ENCODE data around the gene CCL4. TPM values are rescaled to one million over a fixed set of nuclear protein-coding genes. Genes with fewer than 3 reads are reported as not detected.

Gene CCL4
- total RNA-seq, 1 experiment from 2014 or later, result not detected

GRCh38 chr17:36144014-36144413 lies 40.4 kb downstream of the CCL4 start:
- DNase-seq (ENCODE audit: low spot score), result no peak

GRCh38 chr17:36144981-36145729 lies 41.5 kb downstream of the CCL4 start:
- DNase-seq (ENCODE audit: low spot score), result no peak

- DNase-seq (ENCODE audit: low spot score), result no peak
Measured at GRCh38 chr17:36147601-36148000, 44.0 kb downstream of the CCL4 start.

- DNase-seq (ENCODE audit: low spot score), result peak; percentile 65
Measured at GRCh38 chr17:36148559-36149295, 45.1 kb downstream of the CCL4 start.

- DNase-seq (ENCODE audit: low spot score), result peak; percentile 70
Measured at GRCh38 chr17:36149296-36149820, 45.7 kb downstream of the CCL4 start.

- no peak for DNase-seq (ENCODE audit: low spot score)
Measured at GRCh38 chr17:36151891-36152638, 48.4 kb downstream of the CCL4 start.

- DNase-seq (ENCODE audit: low spot score), result no peak
Measured at GRCh38 chr17:36152639-36153120, 49.1 kb downstream of the CCL4 start.

GRCh38 chr17:36153895-36154610 lies 50.4 kb downstream of the CCL4 start:
- no peak for DNase-seq (ENCODE audit: low spot score)

Other genes with a start within 250 kb of the CCL4 start
- not detected in 2 replicates for gene HEATR9, start 234.9 kb upstream of the CCL4 start, total RNA-seq (2014; rRNA removed; shearing (Covaris generic))
- not detected in 2 replicates for gene CCL5, start 223.5 kb upstream of the CCL4 start, total RNA-seq (2014; rRNA removed; shearing (Covaris generic))
- 7.1 and 8.1 TPM in 2 replicates for gene RDM1, start 173.1 kb upstream of the CCL4 start, total RNA-seq (2014; rRNA removed; shearing (Covaris generic))
- not detected in 2 replicates for gene LYZL6, start 160.1 kb upstream of the CCL4 start, total RNA-seq (2014; rRNA removed; shearing (Covaris generic))
- not detected in 2 replicates for gene CCL16, start 122.3 kb upstream of the CCL4 start, total RNA-seq (2014; rRNA removed; shearing (Covaris generic))
- not detected in 2 replicates for gene CCL14, start 117.1 kb upstream of the CCL4 start, total RNA-seq (2014; rRNA removed; shearing (Covaris generic))
- not detected in 2 replicates for gene CCL15, start 102.3 kb upstream of the CCL4 start, total RNA-seq (2014; rRNA removed; shearing (Covaris generic))
- not detected in 2 replicates for gene CCL23, start 85.9 kb upstream of the CCL4 start, total RNA-seq (2014; rRNA removed; shearing (Covaris generic))
- not detected in 2 replicates for gene CCL18, start 39.6 kb upstream of the CCL4 start, total RNA-seq (2014; rRNA removed; shearing (Covaris generic))
- gene CCL3, start 13.7 kb upstream of the CCL4 start, total RNA-seq (2014; rRNA removed; shearing (Covaris generic)), result not detected in 2 replicates
- gene TBC1D3B, start 72.8 kb downstream of the CCL4 start, total RNA-seq (2014; rRNA removed; shearing (Covaris generic)), result 1.9 and 3.7 TPM in 2 replicates
- gene CCL3L1, start 92.9 kb downstream of the CCL4 start, total RNA-seq (2014; rRNA removed; shearing (Covaris generic)), result not detected in 2 replicates
- gene CCL4L2, start 107.2 kb downstream of the CCL4 start, total RNA-seq (2014; rRNA removed; shearing (Covaris generic)), result not detected in 2 replicates
- gene TBC1D3I, start 160.7 kb downstream of the CCL4 start, total RNA-seq (2014; rRNA removed; shearing (Covaris generic)), result 0.22 TPM in 1 of 2 replicates, not detected in the other
- gene TBC1D3G, start 220.1 kb downstream of the CCL4 start, total RNA-seq (2014; rRNA removed; shearing (Covaris generic)), result 0.50 TPM in 1 of 2 replicates, not detected in the other

Measured in A172 (cell line).